DOHH2 (cell line): ENCODE measurements around the gene SELENON.

Experiments
- CTCF ChIP-seq: fragments of 200-600 bp; sonication (generic); IDR thresholded peaks from one replicate; pipeline ENCODE4 v1.5.1; 2014; ENCODE audit warnings: antibody characterized with exemption, mild to moderate bottlenecking, low read depth, low read length; ENCODE audit not compliant: poor library complexity, severe bottlenecking
- EZH2phosphoT487 ChIP-seq: fragments of 200-600 bp; sonication (generic); IDR thresholded peaks from 2 replicates; pipeline ENCODE4 v1.6.1; 2017; ENCODE audit warnings: borderline replicate concordance, mild to moderate bottlenecking, antibody characterized with exemption, low read length, moderate library complexity, mixed read lengths

GRCh38 chr1:25833158-25833557 is 33.2 kb downstream of the SELENON start:
- no peak for TF ChIP-seq EZH2phosphoT487
- TF ChIP-seq CTCF: no peak
